HUES64 (cell line): ENCODE measurements around the gene MBNL1.
"Not testable (repeated sequence)": the region's sequence is repeated elsewhere in the genome, so short reads cannot be mapped to it uniquely, and the experiment has no call there.

Experiments used
- H3K27ac ChIP-seq: 2 replicates; pipeline ENCODE4 v1.7.0; 2013; ENCODE audit warnings: low read depth, low read length, inconsistent platforms
- H3K27me3 ChIP-seq: 2 replicates; pipeline ENCODE4 v1.6.1; 2013; ENCODE audit warnings: mild to moderate bottlenecking, low read length; ENCODE audit not compliant: insufficient read depth
- H3K36me3 ChIP-seq: 2 replicates; pipeline ENCODE4 v1.6.1; 2013; ENCODE audit warnings: mild to moderate bottlenecking, low read length; ENCODE audit not compliant: insufficient read depth
- H3K4me1 ChIP-seq: 2 replicates; pipeline ENCODE4 v1.6.1; 2013; ENCODE audit warnings: mild to moderate bottlenecking, low read length, moderate library complexity; ENCODE audit not compliant: insufficient read depth
- H3K4me3 ChIP-seq: 2 replicates; pipeline ENCODE4 v1.5.1; 2013; ENCODE audit warnings: mild to moderate bottlenecking, low read length, moderate library complexity
- H3K9ac ChIP-seq: 2 replicates; pipeline ENCODE4 v1.6.1; 2013; ENCODE audit warnings: mild to moderate bottlenecking, low read depth, low read length
- H3K9me3 ChIP-seq: 2 replicates; pipeline ENCODE4 v1.6.1; 2013; ENCODE audit warnings: low read depth, low read length; ENCODE audit not compliant: insufficient read depth
- WGBS: fragments of 150-250, 120-280 bp; methylation state at CpG from one replicate; pipeline ENCODE4 v1.1.7; 2013; ENCODE audit warnings: missing lambda C conversion rate; 5-methylcytosine and 5-hydroxymethylcytosine counted together

The MBNL1 gene

DNA sequence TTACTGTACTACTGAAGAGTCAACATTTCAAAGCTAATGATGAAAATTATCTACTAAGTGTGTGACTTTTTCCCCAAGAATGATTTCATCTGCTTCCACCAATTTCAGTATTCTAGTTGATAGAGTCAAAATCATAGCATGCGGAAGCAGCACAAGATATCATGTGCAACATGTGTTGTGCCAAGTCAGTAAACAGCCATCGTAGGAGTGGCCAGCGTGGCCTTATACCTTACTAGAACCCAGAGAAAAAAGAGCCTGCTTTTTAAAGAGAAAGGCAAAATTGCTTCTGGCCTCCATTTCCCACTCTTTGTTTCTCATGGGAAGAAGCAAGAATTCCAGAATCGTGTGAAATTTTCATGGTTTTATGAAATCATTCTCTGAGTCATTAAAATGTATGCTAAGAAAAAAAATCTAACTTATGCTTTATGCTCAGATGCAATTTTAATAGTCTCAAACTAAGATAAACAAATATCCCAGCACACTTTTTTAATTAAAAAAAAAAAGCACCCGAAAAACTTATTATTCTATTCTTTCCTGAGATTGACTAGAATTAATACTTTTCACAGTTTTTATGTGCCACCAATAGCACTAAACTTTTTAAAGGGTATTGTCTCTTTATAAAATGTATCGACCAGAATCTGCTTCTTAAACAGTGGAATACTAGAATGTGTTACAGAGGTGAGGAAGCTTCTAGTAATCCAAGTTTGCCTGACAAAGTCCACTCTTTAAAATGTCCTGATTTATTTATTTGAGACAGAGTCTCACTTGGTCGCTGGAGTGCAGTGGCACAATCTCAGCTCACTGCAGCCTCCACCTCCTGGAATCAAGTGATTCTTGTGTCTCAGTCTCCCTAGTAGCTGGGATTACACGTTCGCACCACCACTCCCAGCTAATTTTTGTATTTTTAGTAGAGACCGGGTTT, 87.3 kb downstream of the MBNL1 start:
- Histone ChIP-seq H3K9me3 (no peaks in the 10 kb centered on the region), H3K36me3 (no peaks in the 10 kb centered on the region), H3K4me3 (no peak overlapping the region), H3K27ac (no peak overlapping the region), H3K9ac (no peak overlapping the region), H3K27me3 (no peaks in the 10 kb centered on the region), H3K4me1 (peaks cover 9% of the 10 kb centered on the region; the same call in 1 of the 2 replicates)
- WGBS: 95% methylated on average over 9 of the region's 10 CpGs

DNA sequence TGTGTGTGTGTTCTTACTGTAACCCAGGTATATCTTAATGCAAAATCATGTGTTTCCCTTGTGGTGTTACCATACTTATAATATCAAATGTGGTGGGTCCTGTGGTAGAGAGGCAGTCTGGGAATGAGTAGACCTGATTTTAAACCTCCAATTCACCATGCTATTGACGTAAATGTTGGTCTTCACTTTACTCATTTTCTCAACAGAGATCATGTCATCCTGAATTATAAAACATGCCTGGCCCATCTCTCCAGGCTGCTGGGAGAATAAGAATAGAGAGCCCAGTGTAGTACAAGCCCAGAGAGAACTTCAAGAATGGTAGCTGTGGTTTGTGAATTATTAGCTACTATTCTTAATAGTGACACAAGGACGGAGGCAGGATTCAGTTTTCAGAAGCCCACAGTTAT, 88.1 kb downstream of the MBNL1 start:
- Histone ChIP-seq H3K27ac (no peak overlapping the region), H3K4me3 (no peak overlapping the region), H3K4me1 (peaks cover 13% of the 10 kb centered on the region), H3K9me3 (no peaks in the 10 kb centered on the region), H3K36me3 (no peaks in the 10 kb centered on the region), H3K27me3 (no peaks in the 10 kb centered on the region), H3K9ac (no peak overlapping the region)
- WGBS: 96% methylated on average over 2 of the region's 2 CpGs

DNA sequence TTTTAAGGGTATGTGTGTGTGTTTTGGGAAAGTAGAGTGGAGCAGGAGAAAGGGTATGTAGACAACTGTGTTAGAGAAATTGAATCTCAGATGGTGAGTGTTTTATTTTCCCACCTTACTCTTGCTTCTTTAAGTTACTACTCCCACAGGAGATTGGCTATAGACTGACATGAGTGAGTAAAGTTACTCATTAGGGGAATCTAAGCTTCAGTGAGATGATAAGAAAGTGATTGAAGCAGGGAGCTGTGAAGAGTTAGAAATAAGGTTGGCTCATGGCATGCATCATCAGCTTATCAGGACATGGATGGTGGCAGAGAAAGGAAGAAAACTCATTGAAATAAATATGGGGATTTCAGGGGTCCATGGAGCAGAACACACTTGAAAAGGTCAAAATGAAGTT, 88.9 kb downstream of the MBNL1 start:
- no peak overlapping the region for H3K27ac ChIP-seq
- H3K9me3 ChIP-seq: no peaks in the 10 kb centered on the region
- H3K9ac ChIP-seq: no peak overlapping the region
- no peak overlapping the region for H3K4me3 ChIP-seq
- peaks cover 18% of the 10 kb centered on the region for H3K4me1 ChIP-seq
- H3K36me3 ChIP-seq: no peaks in the 10 kb centered on the region
- H3K27me3 ChIP-seq: no peaks in the 10 kb centered on the region

DNA sequence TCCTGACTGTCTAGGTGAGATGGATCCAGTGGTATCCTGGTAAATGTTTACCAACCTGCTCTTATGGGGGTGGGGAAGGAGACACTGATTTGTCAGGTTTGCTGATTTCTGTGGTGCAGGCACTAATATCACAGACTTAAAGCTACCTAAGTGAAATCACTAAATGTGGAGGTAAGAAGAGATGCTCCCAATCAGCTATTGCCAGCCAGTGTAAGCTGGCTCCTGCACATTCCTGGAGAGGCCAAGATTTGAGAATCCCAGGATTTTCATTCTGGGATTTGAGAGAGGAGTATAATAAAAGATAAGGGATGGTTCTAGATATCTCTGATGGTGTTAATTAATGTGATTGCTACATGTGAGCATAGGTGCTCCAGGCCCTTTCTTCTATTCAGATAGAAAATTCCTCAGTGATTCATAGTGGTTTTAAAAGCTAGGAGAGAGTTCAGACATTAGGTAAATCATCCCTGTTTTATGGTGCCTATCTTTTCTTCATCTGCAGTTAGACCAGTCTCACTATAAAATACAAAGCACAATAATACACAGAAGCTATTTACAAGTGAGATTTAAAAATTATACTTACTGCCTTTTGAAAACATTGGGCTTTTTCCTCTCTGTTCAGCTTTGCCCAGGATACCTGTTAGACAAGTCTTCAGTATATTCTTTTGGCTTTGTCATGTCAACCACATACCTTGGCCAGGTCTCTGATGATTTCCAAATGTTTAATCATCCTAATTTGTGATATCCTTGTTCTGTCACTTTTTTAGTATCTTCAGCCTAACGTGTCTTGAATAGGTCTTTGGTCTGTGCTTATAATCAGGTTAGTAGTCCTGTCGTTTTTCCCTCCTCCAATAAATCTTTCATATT, 90.9 kb downstream of the MBNL1 start:
- H3K9ac ChIP-seq: no peak overlapping the region
- WGBS: 100% methylated on average over 2 of the region's 2 CpGs
- H3K36me3 ChIP-seq: no peaks in the 10 kb centered on the region
- no peak overlapping the region for H3K27ac ChIP-seq
- H3K4me1 ChIP-seq: peaks cover 15% of the 10 kb centered on the region
- H3K27me3 ChIP-seq: no peaks in the 10 kb centered on the region
- no peaks in the 10 kb centered on the region for H3K9me3 ChIP-seq
- H3K4me3 ChIP-seq: no peak overlapping the region

DNA sequence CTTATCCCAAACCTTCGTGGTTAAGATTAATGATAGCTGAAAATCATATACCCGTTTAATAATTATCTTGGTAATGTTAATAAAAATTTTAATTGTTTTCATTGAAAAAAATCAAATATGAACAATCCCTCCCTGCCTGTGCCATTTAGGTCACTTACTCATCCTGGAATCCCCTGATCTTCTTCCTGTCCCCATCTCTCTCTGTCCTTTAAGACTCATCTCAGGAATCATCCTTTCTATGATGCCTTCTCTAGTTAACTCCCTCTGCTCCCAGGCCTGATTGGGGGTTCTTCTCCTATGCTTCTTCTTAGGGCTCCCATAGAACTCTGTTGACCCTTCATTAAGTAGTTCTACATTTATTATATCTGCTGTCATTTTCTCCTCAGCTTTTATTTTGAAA, 91.6 kb downstream of the MBNL1 start:
- no CpG with 5 or more reads among the region's 2 CpGs for WGBS
- no peaks in the 10 kb centered on the region for H3K9me3 ChIP-seq
- H3K27me3 ChIP-seq: no peaks in the 10 kb centered on the region
- H3K9ac ChIP-seq: no peak overlapping the region
- H3K4me3 ChIP-seq: no peak overlapping the region
- H3K4me1 ChIP-seq: peaks cover 15% of the 10 kb centered on the region
- H3K36me3 ChIP-seq: no peaks in the 10 kb centered on the region
- H3K27ac ChIP-seq: no peak overlapping the region

DNA sequence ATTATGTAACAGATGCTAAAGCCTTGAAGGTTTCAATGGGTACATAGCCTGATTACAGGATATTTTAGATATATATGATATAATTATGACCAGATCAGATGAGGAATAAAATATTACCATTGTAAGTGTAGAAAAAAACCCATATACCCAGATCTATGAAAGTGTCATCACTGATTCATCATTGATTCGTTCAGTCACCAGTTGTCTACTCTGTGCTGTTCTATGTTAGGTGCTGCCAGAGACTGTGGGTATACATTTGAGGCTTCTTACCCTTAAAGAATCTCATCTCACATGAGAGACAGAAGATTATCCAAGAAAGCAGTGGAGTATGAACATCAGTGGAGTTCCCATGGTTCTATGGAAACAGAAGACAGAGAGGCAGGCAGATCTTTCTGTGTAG, 92.2 kb downstream of the MBNL1 start:
- Histone ChIP-seq H3K9ac (no peak overlapping the region), H3K9me3 (no peaks in the 10 kb centered on the region), H3K4me1 (peaks cover 17% of the 10 kb centered on the region), H3K4me3 (no peak overlapping the region), H3K27me3 (no peaks in the 10 kb centered on the region), H3K36me3 (no peaks in the 10 kb centered on the region), H3K27ac (no peak overlapping the region)
- WGBS: 100% methylated on average over 1 of the region's 1 CpG

DNA sequence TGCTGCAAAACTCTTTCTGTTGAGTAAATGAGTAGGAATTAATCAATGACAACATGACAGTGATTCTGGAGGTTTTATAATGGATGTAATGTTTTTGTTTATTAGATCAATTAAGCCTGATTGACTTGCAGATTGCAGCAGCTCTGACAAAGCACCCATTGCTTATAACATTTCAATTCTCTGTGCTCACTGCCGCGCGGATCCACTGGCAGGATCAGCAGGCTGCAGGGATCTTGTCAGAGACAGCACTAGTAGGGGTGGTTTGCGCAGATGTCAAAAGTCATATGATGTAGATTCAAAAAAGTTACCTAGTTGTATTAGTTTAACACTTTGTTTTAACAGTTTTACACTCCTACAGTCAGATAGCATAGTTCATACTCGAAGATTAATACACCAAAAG, 93.4 kb downstream of the MBNL1 start:
- H3K9me3 ChIP-seq: no peaks in the 10 kb centered on the region
- H3K4me1 ChIP-seq: peaks cover 20% of the 10 kb centered on the region
- H3K36me3 ChIP-seq: no peaks in the 10 kb centered on the region
- no peak overlapping the region for H3K9ac ChIP-seq
- no peak overlapping the region for H3K27ac ChIP-seq
- H3K4me3 ChIP-seq: no peak overlapping the region
- 84% methylated on average over 5 of the region's 5 CpGs for WGBS
- no peaks in the 10 kb centered on the region for H3K27me3 ChIP-seq

DNA sequence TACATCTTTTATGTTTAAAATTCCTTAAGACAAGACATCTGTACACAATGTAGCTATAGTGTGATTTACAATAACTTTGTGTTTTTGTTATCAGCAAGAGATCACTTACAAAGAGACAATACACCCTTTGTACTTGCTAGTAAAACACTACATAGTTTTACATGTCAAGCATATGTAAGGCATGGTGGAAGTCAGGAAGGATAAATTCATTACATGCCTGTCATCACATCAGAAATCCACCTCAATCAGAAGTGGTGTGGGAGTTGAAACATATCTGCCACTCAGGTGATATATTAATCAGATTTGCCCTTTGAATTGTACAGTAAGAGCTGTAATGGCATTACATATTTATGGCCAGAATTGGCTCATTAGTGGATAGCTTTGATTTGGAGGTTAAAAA, 95.5 kb downstream of the MBNL1 start:
- no peaks in the 10 kb centered on the region for H3K36me3 ChIP-seq
- no peak overlapping the region for H3K4me3 ChIP-seq
- H3K27ac ChIP-seq: no peak overlapping the region
- no peaks in the 10 kb centered on the region for H3K9me3 ChIP-seq
- H3K4me1 ChIP-seq: peaks cover 17% of the 10 kb centered on the region
- no peaks in the 10 kb centered on the region for H3K27me3 ChIP-seq
- no peak overlapping the region for H3K9ac ChIP-seq

DNA sequence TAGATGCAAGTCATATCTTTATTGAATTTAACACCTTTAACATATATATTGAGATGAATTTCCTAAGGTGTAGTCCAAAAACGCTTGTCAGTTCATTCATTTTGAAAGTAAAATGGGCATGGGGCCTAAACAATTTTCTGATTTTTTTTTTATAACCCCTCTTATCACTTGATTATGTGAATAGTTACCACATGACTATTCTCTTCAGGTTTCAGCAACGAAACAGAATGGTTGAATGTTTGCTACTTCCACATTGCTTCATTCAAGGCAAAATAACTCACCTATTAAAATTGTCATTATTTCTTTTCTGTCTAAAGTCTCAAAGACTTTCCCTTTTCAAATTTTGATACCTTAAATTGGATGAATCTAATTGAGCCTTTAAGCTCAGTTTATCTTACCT, 96.4 kb downstream of the MBNL1 start:
- Histone ChIP-seq H3K36me3 (no peaks in the 10 kb centered on the region), H3K9ac (no peak overlapping the region), H3K4me1 (peaks cover 14% of the 10 kb centered on the region; the same call in 1 of the 2 replicates), H3K4me3 (no peak overlapping the region), H3K9me3 (no peaks in the 10 kb centered on the region), H3K27me3 (no peaks in the 10 kb centered on the region), H3K27ac (no peak overlapping the region)
- 95% methylated on average over 1 of the region's 2 CpGs for WGBS

DNA sequence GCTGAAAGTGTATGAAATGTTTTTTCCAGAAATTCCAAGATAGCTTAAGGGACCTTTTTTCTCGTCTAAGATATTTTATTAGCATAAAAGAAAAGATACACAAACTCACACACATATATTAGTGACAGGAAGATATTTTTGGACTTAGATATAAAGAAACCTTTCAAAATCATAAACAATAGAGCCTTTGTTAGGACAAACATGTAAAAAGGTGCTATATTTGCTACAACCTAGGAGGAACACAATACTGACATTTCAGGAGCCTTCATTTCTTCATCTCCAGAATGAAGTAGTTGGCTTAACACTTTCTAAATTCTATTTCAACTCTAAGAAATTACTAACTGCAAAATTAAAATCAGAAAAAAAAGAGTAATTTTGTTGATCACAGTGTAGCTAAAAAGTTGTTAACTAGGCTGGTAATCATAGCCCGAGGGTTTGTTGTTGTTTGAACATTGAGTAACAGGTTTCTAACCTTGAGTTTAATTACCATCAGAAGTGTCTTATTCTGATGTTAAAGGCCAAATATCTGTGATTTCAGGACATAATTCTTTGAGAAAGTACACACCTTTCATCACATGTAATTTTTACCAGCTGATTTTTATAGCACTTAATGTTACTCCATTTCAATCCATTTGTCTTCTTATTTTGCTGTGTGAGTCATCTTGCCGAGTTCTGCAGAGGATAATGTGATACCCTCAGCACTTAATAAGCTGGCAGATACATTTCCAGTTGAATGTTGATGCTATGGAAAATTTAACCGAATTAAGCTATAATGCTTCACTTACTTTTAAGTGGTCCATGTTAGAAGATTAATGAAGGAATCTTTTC, 97.3 kb downstream of the MBNL1 start:
- H3K4me1 ChIP-seq: peaks cover 14% of the 10 kb centered on the region; the same call in 1 of the 2 replicates
- no peaks in the 10 kb centered on the region for H3K9me3 ChIP-seq
- no peak overlapping the region for H3K9ac ChIP-seq
- no peaks in the 10 kb centered on the region for H3K36me3 ChIP-seq
- H3K27ac ChIP-seq: no peak overlapping the region
- H3K4me3 ChIP-seq: no peak overlapping the region
- H3K27me3 ChIP-seq: no peaks in the 10 kb centered on the region
- 82% methylated on average over 3 of the region's 4 CpGs for WGBS

DNA sequence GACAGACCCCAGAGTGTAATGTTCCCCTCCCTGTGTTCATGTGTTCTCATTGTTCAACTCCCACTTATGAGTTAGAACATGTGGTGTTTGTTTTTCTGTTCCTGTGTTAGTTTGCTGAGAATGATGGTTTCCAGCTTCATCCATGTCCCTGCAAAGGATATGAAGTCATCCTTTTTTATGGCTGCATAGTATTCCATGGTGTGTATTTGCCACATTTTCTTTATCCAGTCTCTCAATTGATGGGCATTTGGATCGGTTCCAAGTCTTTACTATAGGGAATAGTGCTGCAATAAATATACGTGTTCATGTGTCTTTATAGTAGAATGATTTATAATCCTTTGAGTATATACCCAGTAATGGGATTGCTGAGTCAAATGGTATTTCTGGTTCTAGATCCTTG, 98.5 kb downstream of the MBNL1 start:
- not testable (repeated sequence) for H3K36me3 ChIP-seq, H3K27me3 ChIP-seq
- WGBS: 95% methylated on average over 2 of the region's 2 CpGs

More for the DNA sequence above, 98.5 kb downstream of the MBNL1 start:
- not testable (repeated sequence) for H3K4me1 ChIP-seq, H3K4me3 ChIP-seq, H3K9ac ChIP-seq, H3K9me3 ChIP-seq, H3K27ac ChIP-seq
